ENCODE data around the gene NBL1.
"Not testable (repeated sequence)": the region's sequence is repeated elsewhere in the genome, so short reads cannot be mapped to it uniquely, and the experiment has no call there.

The NBL1 gene

DNA sequence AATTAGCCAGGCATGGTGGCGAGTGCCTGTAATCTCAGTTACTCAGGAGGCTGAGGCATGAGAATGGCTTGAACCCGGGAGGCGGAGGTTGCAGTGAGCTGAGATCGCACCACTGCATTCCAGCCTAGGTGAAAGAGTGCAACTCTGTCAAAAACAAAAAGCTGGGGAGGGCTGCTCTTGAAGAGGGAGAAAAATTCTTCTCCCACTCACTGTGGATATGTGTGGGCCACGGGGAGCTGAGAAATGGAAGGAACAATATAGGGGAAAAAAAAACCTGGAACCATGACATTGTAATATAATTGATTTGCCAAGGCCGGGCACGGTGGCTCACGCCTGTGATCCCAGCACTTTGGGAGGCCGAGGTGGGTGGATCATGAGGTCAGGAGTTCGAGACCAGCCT lies 7.4 kb upstream of the NBL1 start:
- 92% methylated on average over 8 of the region's 10 CpGs for WGBS
- not testable (repeated sequence) for H2AFZ ChIP-seq (ENCODE audit: low read depth, low read length); H3K18ac ChIP-seq (ENCODE audit: low read depth in 1 of 2, low read length in 2 of 2)

DNA sequence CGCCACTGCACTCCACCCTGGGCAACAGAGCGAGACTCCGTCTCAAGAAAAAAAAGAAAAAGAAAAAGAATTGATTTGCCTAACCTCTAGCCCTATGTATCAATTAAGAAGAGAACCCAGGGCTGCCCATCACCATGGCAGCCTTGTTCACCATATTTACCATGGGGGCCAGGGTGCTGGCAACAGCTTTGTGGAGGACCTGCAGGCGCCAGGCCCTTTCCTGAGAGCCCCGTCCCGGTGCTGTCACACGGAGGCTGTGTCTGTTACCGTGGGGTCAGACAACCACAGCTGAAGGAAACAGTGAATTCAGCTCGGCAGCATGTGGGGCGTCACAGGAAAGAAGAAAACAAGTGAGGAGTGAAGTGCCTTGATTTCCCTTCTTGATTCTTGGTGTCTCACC lies 6.5 kb upstream of the NBL1 start:
- Histone ChIP-seq H3K4me2 (ENCODE audit: low read length, poor library complexity, severe bottlenecking) (no peak overlapping the region), H2BK120ac (ENCODE audit: low read depth, low read length) (no peak overlapping the region), H3K27ac (ENCODE audit: low read length, poor library complexity, severe bottlenecking) (no peak overlapping the region), H3K27me3 (ENCODE audit: control insufficient read depth in 1 of 2, insufficient read depth in 1 of 2, low read length in 2 of 2) (no peaks in the 10 kb centered on the region), H4K8ac (ENCODE audit: low read length) (no peak overlapping the region), H3K4me3 (ENCODE audit: insufficient read depth in 1 of 2, low read depth in 1 of 2, low read length in 2 of 2) (no peak overlapping the region), H3K9me3 (ENCODE audit: control insufficient read depth, low read length) (no peaks in the 10 kb centered on the region), H3K4ac (ENCODE audit: low read depth in 1 of 2, low read length in 2 of 2) (no peak overlapping the region), H3K79me1 (replicated peaks; ENCODE audit: low read length, poor library complexity, severe bottlenecking) (no peaks in the 10 kb centered on the region), H3K14ac (ENCODE audit: low read length in 2 of 2) (no peak overlapping the region), H2AFZ (ENCODE audit: low read depth, low read length) (no peak overlapping the region), H3K4me1 (ENCODE audit: control insufficient read depth, insufficient read depth, low read depth, low read length) (peaks cover 7% of the 10 kb centered on the region), H2BK5ac (ENCODE audit: low read depth, low read length, poor library complexity, severe bottlenecking) (no peak overlapping the region), H3K36me3 (ENCODE audit: control insufficient read depth in 1 of 2, insufficient read depth in 2 of 2, low read depth in 1 of 2, low read length in 2 of 2) (no peaks in the 10 kb centered on the region), H3K23ac (ENCODE audit: low read length in 2 of 2) (no peak overlapping the region), H4K91ac (ENCODE audit: low read length) (no peak overlapping the region), H3K9ac (ENCODE audit: low read length) (no peak overlapping the region), H2BK15ac (ENCODE audit: low read depth, poor library complexity, severe bottlenecking) (no peak overlapping the region), H2AK5ac (ENCODE audit: low read length, severe bottlenecking) (no peak overlapping the region), H3K18ac (ENCODE audit: low read depth in 1 of 2, low read length in 2 of 2) (no peak overlapping the region), H2BK12ac (ENCODE audit: low read length in 2 of 2) (no peak overlapping the region)
- 94% methylated on average over 7 of the region's 10 CpGs for WGBS
- DNase-seq = no peak

More for the DNA sequence above, 7.4 kb upstream of the NBL1 start:
- not testable (repeated sequence) for H2BK5ac ChIP-seq (ENCODE audit: low read depth, low read length, poor library complexity, severe bottlenecking); H2BK12ac ChIP-seq (ENCODE audit: low read length in 2 of 2); H3K14ac ChIP-seq (ENCODE audit: low read length in 2 of 2); H3K79me1 ChIP-seq (replicated peaks; ENCODE audit: low read length, poor library complexity, severe bottlenecking); H3K9me3 ChIP-seq (ENCODE audit: control insufficient read depth, low read length); H2BK120ac ChIP-seq (ENCODE audit: low read depth, low read length); H3K27me3 ChIP-seq (ENCODE audit: control insufficient read depth in 1 of 2, insufficient read depth in 1 of 2, low read length in 2 of 2); H3K36me3 ChIP-seq (ENCODE audit: control insufficient read depth in 1 of 2, insufficient read depth in 2 of 2, low read depth in 1 of 2, low read length in 2 of 2); H3K9ac ChIP-seq (ENCODE audit: low read length); H2AK5ac ChIP-seq (ENCODE audit: low read length, severe bottlenecking); H3K23ac ChIP-seq (ENCODE audit: low read length in 2 of 2); H3K27ac ChIP-seq (ENCODE audit: low read length, poor library complexity, severe bottlenecking); H3K4me3 ChIP-seq (ENCODE audit: insufficient read depth in 1 of 2, low read depth in 1 of 2, low read length in 2 of 2); H3K4ac ChIP-seq (ENCODE audit: low read depth in 1 of 2, low read length in 2 of 2); H2BK15ac ChIP-seq (ENCODE audit: low read depth, poor library complexity, severe bottlenecking); H4K8ac ChIP-seq (ENCODE audit: low read length); H3K4me1 ChIP-seq (ENCODE audit: control insufficient read depth, insufficient read depth, low read depth, low read length); H3K4me2 ChIP-seq (ENCODE audit: low read length, poor library complexity, severe bottlenecking); DNase-seq; H4K91ac ChIP-seq (ENCODE audit: low read length)

DNA sequence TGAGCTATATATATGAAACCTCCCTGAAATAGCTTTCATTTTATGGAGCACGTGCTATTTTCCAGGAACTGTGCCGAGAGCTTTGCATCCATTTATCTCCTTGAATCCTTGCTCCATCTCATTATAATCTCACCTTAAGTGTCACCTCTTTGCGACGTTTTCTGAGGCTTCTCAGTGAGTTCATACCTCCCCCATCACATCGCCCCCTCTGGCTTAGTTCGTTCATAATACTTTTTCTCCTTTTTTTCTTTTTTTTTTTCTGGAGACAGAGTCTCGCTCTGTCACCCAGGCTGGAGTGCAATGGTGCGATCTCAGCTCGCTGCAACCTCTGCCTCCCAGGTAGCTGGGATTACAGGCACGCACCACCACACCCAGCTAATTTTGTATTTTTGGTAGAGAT lies 4.9 kb upstream of the NBL1 start:
- H3K4me2 ChIP-seq (ENCODE audit: low read length, poor library complexity, severe bottlenecking); DNase-seq; H3K9me3 ChIP-seq (ENCODE audit: control insufficient read depth, low read length); H3K23ac ChIP-seq (ENCODE audit: low read length in 2 of 2); H2BK5ac ChIP-seq (ENCODE audit: low read depth, low read length, poor library complexity, severe bottlenecking); H3K14ac ChIP-seq (ENCODE audit: low read length in 2 of 2); H2AFZ ChIP-seq (ENCODE audit: low read depth, low read length); H3K27ac ChIP-seq (ENCODE audit: low read length, poor library complexity, severe bottlenecking); H3K27me3 ChIP-seq (ENCODE audit: control insufficient read depth in 1 of 2, insufficient read depth in 1 of 2, low read length in 2 of 2); H3K36me3 ChIP-seq (ENCODE audit: control insufficient read depth in 1 of 2, insufficient read depth in 2 of 2, low read depth in 1 of 2, low read length in 2 of 2); H3K79me1 ChIP-seq (replicated peaks; ENCODE audit: low read length, poor library complexity, severe bottlenecking); H4K8ac ChIP-seq (ENCODE audit: low read length); H2BK12ac ChIP-seq (ENCODE audit: low read length in 2 of 2); H3K18ac ChIP-seq (ENCODE audit: low read depth in 1 of 2, low read length in 2 of 2); H2BK120ac ChIP-seq (ENCODE audit: low read depth, low read length); H3K4ac ChIP-seq (ENCODE audit: low read depth in 1 of 2, low read length in 2 of 2); H4K91ac ChIP-seq (ENCODE audit: low read length); H2BK15ac ChIP-seq (ENCODE audit: low read depth, poor library complexity, severe bottlenecking); H3K4me3 ChIP-seq (ENCODE audit: insufficient read depth in 1 of 2, low read depth in 1 of 2, low read length in 2 of 2); H2AK5ac ChIP-seq (ENCODE audit: low read length, severe bottlenecking); H3K9ac ChIP-seq (ENCODE audit: low read length): not testable (repeated sequence)
- WGBS = 75% methylated on average over 10 of the region's 10 CpGs
- peaks cover 14% of the 10 kb centered on the region for H3K4me1 ChIP-seq (ENCODE audit: control insufficient read depth, insufficient read depth, low read depth, low read length)

DNA sequence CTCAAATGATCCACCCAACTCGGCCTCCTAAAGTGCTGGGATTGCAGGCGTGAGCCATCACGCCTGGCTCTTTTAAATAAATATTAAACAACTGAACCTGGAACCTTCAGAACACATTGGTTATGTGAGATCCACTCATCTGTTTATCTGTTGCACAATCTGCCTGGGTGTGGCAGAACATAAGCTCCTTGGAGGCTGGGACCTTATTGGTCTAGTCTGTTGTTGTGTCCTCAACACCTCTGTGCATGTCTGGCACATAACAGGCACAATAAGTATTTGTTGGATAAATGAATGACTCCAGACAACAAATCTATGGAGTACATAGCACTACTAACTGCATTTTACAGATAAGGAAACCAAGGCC lies 4.1 kb upstream of the NBL1 start:
- peak; percentile 51 for DNase-seq
- no peak overlapping the region for H3K4ac ChIP-seq (ENCODE audit: low read depth in 1 of 2, low read length in 2 of 2)
- H4K91ac ChIP-seq (ENCODE audit: low read length) = no peak overlapping the region
- no peak overlapping the region for H2BK120ac ChIP-seq (ENCODE audit: low read depth, low read length)
- no peak overlapping the region for H3K9ac ChIP-seq (ENCODE audit: low read length)
- no peaks in the 10 kb centered on the region for H3K27me3 ChIP-seq (ENCODE audit: control insufficient read depth in 1 of 2, insufficient read depth in 1 of 2, low read length in 2 of 2)
- H3K79me1 ChIP-seq (replicated peaks; ENCODE audit: low read length, poor library complexity, severe bottlenecking) = no peaks in the 10 kb centered on the region
- no peak overlapping the region for H2AFZ ChIP-seq (ENCODE audit: low read depth, low read length)
- peaks cover 14% of the 10 kb centered on the region for H3K4me1 ChIP-seq (ENCODE audit: control insufficient read depth, insufficient read depth, low read depth, low read length)
- H2BK12ac ChIP-seq (ENCODE audit: low read length in 2 of 2) = no peak overlapping the region
- no peak overlapping the region for H3K14ac ChIP-seq (ENCODE audit: low read length in 2 of 2)
- H3K18ac ChIP-seq (ENCODE audit: low read depth in 1 of 2, low read length in 2 of 2) = no peak overlapping the region
- H3K23ac ChIP-seq (ENCODE audit: low read length in 2 of 2) = no peak overlapping the region
- H3K9me3 ChIP-seq (ENCODE audit: control insufficient read depth, low read length) = no peaks in the 10 kb centered on the region
- no peak overlapping the region for H2BK15ac ChIP-seq (ENCODE audit: low read depth, poor library complexity, severe bottlenecking)
- peak overlapping the region; percentile 87 for H3K27ac ChIP-seq (ENCODE audit: low read length, poor library complexity, severe bottlenecking)
- H3K4me3 ChIP-seq (ENCODE audit: insufficient read depth in 1 of 2, low read depth in 1 of 2, low read length in 2 of 2) = no peak overlapping the region
- WGBS = 94% methylated on average over 3 of the region's 3 CpGs
- no peak overlapping the region for H3K4me2 ChIP-seq (ENCODE audit: low read length, poor library complexity, severe bottlenecking)
- H2AK5ac ChIP-seq (ENCODE audit: low read length, severe bottlenecking) = no peak overlapping the region
- H4K8ac ChIP-seq (ENCODE audit: low read length) = no peak overlapping the region
- no peak overlapping the region for H2BK5ac ChIP-seq (ENCODE audit: low read depth, low read length, poor library complexity, severe bottlenecking)
- no peaks in the 10 kb centered on the region for H3K36me3 ChIP-seq (ENCODE audit: control insufficient read depth in 1 of 2, insufficient read depth in 2 of 2, low read depth in 1 of 2, low read length in 2 of 2)
